Pulmonary artery endothelial cell (primary cell): Measurements from ENCODE around the gene AFAP1L2. TPM values are rescaled to one million over a fixed set of nuclear protein-coding genes. Genes with fewer than 3 reads are reported as not detected.
"Not testable (repeated sequence)": the region's sequence is repeated elsewhere in the genome, so short reads cannot be mapped to it uniquely, and the experiment has no call there.

ENCODE experiments used
- DNase-seq: peaks from one replicate; pipeline ENCODE4 v3.0.0-alpha.2; 2011; ENCODE audit warnings: low read depth, low spot score
- total RNA-seq: library from RNA; depleted of rRNA; stranded (reverse); fragments of >200 nt; gene quantifications from 2 replicates; pipeline ENCODE4 v1.2.3, GENCODE V29; 2014

Gene AFAP1L2
- total RNA-seq, 1 donor from 2014 or later: 1.3 TPM

GRCh38 chr10:114359041-114359952 is 45.0 kb downstream of the AFAP1L2 start:
- no peak for DNase-seq

DNA sequence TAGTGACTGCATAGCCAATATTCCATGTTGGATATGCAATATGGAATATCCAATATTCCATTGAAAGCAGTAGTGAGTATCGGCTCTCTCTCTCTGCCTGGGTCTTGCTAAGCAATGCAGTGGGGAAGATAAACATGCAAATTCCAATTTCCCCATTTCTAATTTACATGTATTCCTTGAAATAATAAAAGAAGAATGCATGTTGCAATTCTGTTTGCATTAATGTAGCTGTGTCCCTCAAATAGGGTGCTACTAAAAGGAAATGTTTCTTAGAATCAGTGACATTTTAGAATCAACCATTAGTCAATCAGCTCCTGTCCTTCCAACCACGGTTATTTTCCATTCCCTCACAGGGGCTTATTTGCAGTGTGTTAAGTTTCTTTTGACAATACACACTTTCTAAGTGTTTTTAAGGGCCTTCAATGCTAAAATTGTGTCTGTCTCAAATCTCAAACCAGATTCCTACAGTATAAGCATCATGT is 46.7 kb downstream of the AFAP1L2 start:
- no peak for DNase-seq

GRCh38 chr10:114356751-114357514 is 47.4 kb downstream of the AFAP1L2 start:
- no peak for DNase-seq

DNA sequence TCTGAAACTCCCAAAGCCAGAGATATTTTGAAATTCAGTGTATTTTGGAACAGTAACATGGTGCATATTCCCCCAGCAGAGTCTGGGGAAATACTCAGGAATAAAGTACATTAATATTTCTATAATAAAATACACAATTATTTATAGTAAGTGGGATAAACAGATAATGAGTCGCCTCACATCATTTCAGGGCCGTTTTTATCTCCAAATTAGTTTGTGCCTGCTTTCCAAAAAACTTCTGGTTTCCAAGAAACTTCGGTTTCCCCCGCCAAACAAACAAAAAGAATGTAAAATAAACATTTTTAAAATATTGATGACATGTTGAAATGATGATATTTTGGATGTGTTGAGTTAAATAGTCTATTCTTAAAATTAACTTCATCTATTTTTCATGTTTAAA is 48.2 kb downstream of the AFAP1L2 start:
- DNase-seq: no peak

DNA sequence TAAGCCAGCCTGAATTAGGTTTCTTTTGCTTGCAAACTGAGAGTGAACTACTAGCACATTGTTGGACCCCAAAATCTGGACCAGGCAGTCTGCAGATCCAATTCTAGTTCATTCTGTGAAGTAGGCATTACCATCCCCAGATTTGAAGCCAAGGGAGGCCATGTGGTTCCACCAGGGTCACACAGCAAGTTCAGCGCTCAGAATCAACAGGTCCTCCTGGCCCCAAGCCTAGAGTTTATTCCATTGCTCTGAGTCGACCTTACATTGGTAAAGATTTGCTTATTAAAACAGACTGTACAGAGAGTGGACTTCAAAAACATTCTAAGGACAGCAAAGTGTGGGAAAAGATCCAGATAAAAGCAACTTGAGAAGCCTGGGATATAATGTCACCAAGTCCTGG is 50.9 kb downstream of the AFAP1L2 start:
- DNase-seq: no peak

DNA sequence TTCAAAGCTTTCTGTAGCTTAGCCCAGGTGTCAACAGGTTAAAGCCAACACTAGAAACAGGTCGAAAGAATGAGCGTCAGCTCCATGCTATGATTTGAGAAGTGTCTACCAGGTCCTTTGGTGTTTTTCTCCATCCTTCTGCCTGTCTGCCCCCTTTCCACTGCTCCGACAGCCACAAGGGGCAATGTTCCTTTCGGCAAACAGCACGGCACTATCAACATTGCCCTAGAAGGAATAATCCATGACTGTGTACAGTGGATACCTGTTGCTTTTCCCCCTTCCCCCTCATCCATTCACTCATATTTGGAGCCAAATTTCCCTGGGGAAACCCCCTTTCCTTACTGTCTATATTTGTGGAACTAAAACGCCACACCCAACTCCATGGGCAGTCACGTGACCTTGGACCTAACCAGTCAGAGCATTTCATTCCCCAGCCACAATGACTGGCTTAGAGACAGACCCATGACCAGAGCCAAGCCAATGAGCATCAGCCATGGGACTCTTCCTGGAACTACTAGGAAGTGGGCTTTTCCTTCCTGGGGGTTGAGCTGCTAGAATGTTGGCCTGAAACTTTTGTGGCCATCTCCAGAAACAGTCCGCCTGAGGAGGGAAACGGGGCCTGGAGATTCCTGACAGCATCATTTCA is 51.5 kb downstream of the AFAP1L2 start:
- DNase-seq: no peak

DNA sequence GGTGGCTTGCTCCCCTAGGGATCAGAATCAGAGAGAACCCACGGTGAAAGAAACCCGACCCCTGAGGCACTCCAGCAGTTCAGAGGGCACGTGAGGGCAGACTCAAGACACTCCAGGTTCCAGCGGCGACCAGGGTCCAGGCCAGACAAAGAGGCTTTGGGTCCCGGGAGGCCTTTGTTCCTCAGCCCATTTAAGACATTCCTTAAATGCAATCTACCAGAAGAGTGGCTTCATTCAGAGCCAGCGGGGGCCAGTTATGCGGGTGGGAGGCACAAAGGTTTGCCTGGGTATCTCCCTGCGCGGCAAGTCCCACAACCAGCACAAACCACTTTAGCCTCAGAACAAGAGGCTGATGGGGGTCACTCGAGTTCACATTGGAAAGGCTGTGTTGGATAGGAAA is 53.6 kb downstream of the AFAP1L2 start:
- DNase-seq: no peak

- no peak for DNase-seq
These were observed 54.6 kb downstream of the AFAP1L2 start for GRCh38 chr10:114349522-114350215.

- not testable (repeated sequence) for DNase-seq
These were observed 55.2 kb downstream of the AFAP1L2 start for GRCh38 chr10:114349071-114349470.

DNA sequence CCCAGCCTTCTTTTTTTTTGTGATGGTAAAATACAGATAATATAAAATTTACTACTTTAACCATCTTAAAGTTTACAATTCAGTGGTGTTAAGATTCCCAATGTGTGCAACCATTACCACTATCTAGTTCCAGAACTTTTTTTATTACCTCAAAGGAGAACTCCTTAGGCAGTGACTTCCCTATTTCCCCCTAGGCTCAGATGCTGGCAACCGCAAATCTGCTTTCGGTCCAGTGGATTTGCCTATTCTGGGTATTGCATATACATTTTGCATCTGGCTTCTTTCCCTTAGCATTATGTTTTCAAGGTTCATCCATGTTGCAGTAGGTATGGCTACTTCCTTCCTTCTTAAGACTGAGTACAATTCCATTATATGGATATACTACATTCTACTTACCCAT is 56.5 kb downstream of the AFAP1L2 start:
- DNase-seq: no peak

- no peak for DNase-seq
These were observed 57.1 kb downstream of the AFAP1L2 start for GRCh38 chr10:114347241-114347640.

DNA sequence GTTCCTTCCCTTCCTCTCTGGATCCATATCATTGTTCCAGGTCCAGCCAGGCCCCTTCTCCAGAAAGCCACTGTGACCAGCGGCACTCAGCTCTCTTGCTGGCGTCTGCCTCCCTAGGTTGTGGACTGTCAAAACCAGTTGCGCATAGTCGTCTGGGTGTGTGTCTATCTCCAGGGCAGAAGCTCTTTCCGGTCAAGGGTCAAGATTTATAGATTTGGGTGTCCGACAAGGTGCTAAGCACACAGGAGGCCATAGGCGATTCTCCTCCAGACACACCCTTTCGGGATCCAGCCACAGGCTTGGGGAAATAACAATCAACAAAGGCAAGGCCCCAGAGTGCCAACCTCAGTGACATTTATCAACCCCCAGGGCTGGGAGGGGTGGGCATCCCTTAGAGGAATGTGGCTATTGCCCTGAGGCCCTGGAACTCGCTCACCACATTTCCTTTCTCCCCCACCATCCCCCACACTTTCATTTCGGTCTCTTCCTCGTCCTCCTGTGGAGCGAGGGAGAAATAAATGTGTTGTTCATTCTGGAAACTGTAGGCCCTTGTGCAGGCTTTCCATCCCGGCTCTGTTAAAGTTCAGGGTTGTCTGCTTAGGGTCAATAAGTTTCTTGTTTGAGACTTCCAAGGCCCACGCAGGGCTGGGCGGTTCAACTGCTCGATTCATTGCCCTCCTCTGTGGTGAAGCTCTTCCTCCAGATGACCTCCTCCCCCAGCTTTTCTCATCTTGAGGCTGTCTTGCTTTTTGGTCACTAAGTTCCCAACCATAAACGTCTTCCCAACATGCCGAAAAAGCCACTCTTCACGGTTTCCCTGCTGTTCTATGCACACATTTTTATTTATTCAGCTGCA is 57.9 kb downstream of the AFAP1L2 start:
- DNase-seq: no peak

DNA sequence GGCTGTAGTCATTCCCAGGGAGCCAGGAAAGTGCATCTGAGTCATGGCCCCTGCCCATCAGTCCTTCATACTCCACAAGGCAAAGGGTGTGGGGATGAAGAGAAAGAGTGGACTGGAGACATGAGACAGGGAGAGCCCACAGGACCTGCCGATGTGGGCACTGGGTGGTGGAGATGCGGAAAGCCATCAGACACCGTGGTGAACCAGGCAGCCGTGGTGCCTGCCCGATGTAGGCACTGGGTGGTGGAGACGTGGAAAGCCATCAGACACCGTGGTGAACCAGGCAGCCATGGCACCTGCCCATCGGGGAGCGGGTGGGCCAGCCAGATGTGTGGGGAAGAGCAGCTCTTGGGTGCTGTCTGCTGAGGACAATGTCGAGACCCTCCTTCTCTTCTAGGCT is 58.6 kb downstream of the AFAP1L2 start:
- DNase-seq: no peak

- DNase-seq: no peak
These were observed 60.4 kb downstream of the AFAP1L2 start for GRCh38 chr10:114343623-114344505.

- DNase-seq: no peak
These were observed 61.3 kb downstream of the AFAP1L2 start for GRCh38 chr10:114342976-114343375.

- DNase-seq: no peak
These were observed 63.5 kb downstream of the AFAP1L2 start for GRCh38 chr10:114340816-114341215.

- DNase-seq: no peak
These were observed 66.5 kb downstream of the AFAP1L2 start for GRCh38 chr10:114337510-114338462.

- DNase-seq: no peak
These were observed 67.3 kb downstream of the AFAP1L2 start for GRCh38 chr10:114336823-114337509.
